DLD1 (cell line): Measurements from ENCODE around the gene TAF1D.

ENCODE experiments used
- in situ Hi-C: cut with HindIII; loops from 2 replicates; pipeline ENCODE4 v1.10.0; 2017; ENCODE audit warnings: low sequenced_read_pairs

TAF1D gene

DNA sequence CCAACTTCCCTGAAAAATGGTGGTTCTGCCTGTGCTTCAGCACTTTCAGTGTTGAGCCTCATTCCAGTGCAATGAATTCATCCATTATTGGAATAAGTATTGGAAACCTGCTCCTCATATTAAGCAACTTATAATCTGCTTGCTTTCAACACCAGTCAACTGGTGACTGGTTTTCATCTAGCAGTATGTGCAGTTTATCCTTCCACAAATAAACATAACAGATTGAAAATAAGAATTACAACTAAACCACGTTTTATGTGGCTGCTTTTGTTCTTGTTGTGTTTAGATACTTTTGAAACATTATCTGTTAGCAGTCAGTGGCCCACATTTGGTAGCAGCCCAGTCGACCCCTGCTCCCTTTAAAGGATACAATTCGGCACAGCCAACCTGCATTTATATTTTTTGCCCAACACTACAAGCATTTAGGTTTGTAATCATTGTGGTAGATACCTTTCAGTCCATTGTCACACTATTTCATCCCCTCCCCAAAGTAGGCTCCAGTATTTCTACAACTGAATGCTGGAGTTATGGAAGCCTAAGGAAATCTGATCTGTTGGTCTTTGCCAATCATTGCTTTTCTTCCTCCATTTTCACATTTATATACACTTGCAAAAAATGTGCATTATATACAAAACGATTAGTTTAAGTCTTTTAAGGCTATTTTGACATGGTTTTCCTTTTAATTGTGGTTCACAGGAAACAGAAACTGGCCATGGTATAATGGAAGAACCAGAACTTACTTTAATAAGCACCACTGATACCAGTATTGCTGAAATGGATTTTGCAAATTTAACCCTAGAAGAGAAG lies 13.1 kb downstream of the TAF1D start:
- in situ Hi-C loops: no loop called here

GRCh38 chr11:93724089-93724488 lies 17.2 kb downstream of the TAF1D start:
- in situ Hi-C loops: no loop called here

DNA sequence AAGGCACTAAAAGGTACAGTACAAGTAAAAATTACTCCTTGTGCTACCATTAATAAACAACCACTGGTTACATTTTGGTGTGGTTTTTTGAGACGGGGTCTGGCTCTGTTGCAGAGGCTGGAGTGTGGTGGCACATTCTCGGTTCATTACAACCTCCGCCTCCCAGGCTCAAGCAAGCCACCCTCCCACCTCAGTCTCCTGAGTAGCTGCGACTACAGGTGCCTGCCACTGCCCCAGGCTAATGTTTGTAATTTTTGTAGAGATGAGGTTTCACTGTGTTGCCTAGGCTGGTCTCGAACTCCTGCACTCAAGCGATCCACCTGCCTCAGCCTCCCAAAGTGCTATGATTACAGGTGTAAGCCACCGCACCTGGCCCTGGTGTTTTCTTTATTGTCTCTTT lies 20.8 kb downstream of the TAF1D start:
- in situ Hi-C loops: no loop called here

GRCh38 chr11:93719310-93719709 lies 22.0 kb downstream of the TAF1D start:
- in situ Hi-C loops: no loop called here

- in situ Hi-C loops: no loop called here
These were observed 23.2 kb downstream of the TAF1D start for GRCh38 chr11:93718057-93718563.

GRCh38 chr11:93717501-93717900 lies 23.8 kb downstream of the TAF1D start:
- in situ Hi-C loops: no loop called here

DNA sequence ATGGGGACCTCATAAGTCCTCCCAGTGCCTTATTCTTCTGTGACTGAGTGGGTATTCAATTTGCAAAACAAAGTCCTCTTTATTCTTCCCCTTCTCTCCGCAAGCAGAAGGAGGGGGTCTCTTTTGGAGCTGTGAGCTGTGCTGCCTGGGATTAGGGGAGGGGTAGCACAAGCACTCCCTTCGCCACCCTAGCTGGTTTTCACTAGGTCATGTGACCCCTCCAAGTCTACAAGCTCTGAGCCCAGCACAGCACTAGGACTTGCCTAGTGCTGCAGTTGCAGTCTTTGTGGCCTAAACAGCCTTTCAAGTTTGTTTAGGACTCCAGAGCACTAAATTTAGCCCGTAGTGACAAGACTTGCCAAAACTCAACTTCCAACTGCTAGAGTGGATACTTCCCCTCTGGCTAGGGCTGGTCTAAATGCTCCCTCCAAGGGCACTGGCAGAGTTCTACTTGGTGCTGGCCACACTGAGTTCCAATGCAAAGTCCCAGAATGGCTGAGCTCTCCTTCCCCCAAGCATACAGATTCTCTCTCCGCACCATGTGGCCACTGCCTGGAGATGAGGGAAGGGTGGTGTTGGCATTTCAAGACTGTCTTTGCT lies 25.4 kb downstream of the TAF1D start:
- in situ Hi-C loops: no loop called here

GRCh38 chr11:93712678-93713077 lies 28.6 kb downstream of the TAF1D start:
- in situ Hi-C loops: no loop called here

DNA sequence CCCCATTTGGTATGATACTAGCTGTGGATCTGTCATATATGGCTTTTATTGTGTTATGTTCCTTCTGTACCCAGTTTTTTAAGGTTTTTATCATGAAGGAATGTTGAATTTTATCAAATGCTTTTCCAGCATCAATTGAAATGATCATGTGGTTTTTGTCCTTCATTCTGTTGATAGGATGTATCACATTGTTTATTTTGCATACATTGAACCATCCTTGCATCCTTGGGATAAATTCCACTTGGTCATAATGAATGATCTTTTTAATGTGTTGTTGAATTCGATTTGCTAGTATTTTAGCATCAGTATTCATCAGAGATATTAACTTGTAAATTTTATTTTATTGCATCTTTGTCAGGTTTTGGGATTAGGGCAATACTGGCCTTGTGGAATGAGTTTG lies 31.1 kb downstream of the TAF1D start:
- in situ Hi-C loops: no loop called here

GRCh38 chr11:93704237-93704636 lies 37.1 kb downstream of the TAF1D start:
- in situ Hi-C loops: no loop called here

GRCh38 chr11:93700830-93701229 lies 40.5 kb downstream of the TAF1D start:
- in situ Hi-C loops: no loop called here

DNA sequence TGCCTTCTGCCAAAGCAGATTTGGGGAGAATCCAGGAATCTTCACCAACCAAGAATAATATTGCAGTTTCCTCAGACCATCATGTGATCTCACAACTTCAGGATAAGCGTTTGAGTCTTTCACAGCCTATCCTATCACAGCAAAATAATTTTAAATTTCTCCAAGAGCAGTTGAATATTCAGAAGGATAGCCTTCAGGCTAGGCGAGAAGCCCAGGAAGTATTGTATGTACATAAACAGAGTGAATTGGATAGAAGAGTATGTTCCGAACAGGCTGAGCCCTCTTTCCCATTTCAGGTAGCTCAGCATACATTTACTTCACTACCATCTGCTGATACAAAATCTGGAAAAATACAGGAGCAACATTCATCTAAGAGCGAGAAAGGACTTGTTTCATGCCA lies 43.7 kb downstream of the TAF1D start:
- in situ Hi-C loops: no loop called here

DNA sequence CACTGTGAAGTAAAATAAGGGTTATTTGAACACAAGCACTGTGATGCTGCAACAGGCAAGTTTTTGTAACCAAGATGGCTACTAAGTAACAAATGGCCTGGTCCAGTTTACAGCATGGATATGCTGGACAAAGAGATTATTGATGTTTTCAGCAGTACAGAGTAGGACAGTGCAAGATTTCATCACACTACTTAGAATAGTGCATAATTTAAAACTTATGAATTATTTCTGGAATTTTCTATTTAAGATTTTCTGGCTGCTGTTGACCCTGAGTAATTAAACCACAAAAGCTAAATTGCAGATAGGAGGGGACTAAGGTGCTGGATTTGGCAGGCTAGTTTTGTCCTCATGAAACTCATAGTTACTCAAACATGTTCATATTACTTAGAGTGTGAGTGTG lies 46.7 kb downstream of the TAF1D start:
- in situ Hi-C loops: no loop called here

GRCh38 chr11:93694109-93694508 lies 47.2 kb downstream of the TAF1D start:
- in situ Hi-C loops: no loop called here

- in situ Hi-C loops: no loop called here
These were observed 52.1 kb downstream of the TAF1D start for GRCh38 chr11:93689240-93689639.

GRCh38 chr11:93686812-93687211 lies 54.5 kb downstream of the TAF1D start:
- in situ Hi-C loops: no loop called here

GRCh38 chr11:93686226-93686625 lies 55.1 kb downstream of the TAF1D start:
- in situ Hi-C loops: no loop called here
